ENCODE results near the gene SELENOO.

Gene SELENOO

DNA sequence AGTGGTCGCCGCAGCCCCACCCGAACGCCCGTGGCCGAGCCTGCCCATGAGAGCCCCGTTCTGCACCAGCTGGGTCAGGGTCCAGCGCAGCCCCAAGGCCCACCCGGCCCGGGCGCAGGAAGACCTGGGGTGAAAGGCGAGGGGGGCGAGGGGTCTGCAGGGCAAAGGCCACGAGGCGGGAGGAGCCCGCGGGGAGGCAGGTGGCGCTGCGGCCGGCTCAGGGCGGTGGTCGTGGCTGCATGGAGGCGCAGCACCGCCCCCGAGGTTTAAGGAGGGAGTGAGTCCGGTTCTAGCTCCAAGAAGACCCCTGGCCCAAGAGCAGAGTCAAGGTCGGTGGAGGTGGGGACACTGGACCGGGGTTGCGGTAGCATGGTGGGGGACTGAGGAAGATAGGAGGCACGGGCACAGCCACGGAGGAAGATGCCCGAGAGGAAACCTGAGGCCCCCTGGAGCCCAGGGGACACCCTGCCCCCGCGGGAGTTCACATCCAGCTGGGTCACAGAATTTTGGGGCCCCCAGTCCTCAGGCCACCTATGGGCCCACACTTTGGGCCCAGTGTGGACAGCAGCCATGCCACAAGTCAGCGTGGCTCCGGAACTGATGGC lies 50.8 kb downstream of the SELENOO start:
- in situ Hi-C loops (cut with HindIII; ENCODE audit: low sequenced_read_pairs): no loop called here

DNA sequence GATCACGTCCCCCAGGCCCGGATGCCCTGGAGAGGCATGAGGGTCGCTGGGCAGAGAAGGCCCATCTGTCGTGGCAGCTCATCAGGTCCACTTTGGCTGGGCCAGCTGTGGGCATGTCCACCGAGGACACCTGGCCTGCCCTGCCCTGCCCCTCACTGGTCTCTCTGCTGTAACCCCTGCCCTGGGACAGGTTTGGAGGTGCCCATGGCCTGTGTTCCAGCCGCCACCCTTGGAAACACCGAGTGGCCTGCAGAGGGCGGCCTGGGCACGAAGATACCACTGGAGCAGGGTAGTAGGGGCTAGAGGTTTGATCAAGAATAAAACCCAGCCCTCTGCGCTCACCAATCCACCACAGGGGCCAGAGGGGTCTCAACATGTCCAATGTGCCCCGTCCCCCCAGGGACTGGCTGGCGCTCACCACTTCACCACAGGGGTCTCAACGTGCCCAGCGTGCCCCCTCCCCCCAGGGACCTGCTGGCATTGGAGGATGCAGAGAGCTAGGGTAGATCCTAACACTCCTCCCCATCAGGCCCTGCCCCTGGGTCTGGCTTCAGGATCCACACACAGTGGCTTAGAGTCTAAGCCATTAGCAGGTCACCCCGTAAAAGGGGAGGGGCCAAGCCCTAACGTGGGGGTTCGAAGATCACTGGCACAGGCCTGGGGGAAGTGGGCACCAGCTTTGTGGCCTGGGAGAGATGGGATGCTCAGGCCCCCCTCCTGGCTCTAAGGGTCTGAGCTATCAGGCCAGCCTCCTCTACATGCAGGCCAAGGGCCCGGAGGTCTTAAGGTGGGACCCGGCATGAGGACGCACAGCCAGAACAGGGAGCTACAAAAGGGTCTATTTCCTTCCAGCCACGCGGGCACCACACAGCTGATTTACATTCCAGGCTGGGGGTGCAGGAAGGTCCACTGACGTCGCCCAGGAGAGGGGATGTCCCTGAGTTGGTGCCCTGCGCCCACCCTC lies 51.6 kb downstream of the SELENOO start:
- in situ Hi-C loops (cut with HindIII; ENCODE audit: low sequenced_read_pairs): no loop called here

DNA sequence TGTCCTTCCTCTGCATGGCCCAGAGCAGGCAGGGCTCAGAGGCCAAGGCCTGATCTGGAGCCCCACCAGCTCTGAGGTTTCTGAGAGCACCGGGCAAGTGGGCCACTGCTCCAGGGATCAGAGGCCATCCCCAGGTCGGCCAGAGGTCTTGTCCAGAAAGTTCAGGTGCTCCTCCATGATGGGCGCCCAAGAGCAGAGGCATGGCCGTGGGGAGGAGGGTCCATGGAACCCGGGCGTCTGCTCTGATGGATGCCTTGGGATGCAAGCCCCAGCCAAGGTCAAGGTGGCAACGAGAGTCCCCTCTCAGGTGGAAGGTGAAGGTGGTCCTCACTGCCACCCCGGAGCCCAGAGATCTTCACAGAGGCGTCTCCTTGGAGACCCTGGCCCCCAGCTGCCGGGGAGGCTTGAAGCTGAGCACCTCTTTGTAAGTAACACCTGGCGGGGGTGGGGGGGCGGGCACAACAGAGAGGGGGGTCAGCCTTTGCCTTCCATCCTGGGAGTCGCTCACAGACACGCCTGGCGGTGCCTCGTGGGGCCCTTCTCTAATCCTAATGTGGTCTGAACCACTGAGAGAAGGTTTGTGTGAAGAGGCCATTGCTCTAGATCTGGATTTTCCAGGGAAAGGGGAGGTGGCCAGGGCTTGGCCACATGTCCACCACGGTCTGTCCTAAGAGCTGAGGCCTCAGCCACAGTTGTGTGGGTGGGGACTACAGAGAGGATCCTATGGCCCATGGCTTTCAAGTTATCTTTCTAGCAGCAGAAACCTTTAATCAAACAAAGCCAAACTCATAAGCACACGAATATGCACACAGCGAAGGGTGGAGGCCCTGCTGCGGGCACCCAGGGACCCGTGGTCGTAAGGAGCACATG lies 52.5 kb downstream of the SELENOO start:
- in situ Hi-C loops (cut with HindIII; ENCODE audit: low sequenced_read_pairs): no loop called here

DNA sequence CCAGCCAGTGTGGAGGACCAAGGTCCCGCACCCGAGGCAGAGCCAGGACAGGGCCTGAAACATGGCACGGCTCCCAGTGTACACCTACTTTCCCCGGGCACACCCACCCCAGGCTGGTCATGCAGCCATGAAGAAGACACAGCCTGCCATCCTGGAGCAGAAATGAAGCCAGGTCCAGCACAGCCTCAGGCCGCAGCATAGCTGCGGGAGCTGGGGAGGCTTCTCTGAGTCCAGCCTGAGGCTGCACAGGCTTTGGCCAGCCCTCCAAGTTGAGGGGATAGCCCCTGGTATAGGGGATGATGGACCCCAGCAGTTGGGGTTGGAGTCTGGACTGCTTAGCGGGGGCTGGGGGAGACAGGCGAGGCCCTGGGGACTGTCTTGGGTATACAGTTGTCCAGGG lies 53.1 kb downstream of the SELENOO start:
- in situ Hi-C loops (cut with HindIII; ENCODE audit: low sequenced_read_pairs): no loop called here

DNA sequence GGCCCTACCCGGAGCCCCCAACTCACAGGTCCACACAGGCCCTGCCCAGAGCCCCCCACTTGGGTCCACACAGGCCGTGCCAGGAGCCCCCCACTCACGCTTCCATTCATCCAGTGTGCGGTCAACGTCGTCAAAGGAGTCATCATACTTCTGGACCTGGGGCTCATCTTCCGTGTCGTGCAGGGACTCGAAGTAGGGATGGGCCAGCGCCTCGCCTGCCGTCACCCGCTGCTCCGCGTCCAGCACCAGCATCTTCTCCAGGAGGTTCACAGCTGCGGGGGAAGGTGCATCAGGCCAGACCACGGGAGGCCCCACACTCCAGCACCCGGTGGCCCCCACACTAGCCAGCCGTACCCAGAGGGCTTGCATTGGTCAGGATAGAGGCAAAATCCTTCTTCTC lies 54.3 kb downstream of the SELENOO start:
- in situ Hi-C loops (cut with HindIII; ENCODE audit: low sequenced_read_pairs): no loop called here

DNA sequence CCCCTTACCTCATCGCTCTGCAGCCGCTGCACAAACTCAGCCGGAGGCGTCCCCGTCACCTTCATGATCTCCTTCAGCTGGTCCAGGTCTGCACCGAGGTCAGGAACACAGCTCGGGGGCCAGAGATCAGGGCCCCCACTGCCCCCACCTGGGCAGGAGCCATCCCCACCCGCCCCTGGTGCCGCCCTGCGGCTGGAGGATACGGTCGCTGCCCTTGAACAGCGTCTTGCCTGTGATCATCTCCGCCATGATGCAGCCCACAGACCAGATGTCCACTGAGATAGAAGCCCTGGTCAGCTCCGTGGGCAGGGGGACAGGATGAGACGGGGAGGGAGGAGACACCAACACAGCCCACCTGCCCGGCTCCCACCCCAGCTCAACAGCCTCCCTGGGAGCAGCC lies 54.8 kb downstream of the SELENOO start:
- in situ Hi-C loops (cut with HindIII; ENCODE audit: low sequenced_read_pairs): no loop called here

DNA sequence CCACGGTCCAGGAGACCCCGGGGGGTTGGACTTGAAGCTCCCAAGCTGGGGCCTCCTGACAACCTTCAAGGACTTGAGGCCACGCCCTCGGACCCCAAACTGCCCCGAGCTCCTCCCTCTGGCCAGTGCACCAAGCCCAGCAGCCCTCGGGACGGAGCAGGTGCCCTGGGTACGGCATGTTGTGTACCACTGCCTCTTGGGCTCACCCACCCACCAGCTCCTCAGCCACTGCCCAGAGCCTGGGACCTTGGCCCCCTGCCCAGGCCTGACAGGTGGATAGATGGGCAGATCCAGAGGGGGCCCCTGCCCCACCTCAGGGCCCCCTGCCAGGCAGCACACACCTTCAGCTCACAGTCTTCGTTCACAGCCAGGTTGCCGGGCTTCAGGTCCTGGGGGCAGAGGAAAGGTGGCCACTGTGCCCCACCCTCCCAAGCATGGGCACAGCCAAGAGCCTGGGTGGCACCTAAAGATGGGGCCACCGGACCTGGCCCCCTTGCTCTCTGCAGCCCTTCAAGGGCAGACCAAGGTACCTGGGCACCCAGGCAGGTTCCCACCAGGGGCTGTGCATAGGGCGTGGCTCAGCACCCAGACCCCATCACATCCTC lies 55.5 kb downstream of the SELENOO start:
- in situ Hi-C loops (cut with HindIII; ENCODE audit: low sequenced_read_pairs): no loop called here

DNA sequence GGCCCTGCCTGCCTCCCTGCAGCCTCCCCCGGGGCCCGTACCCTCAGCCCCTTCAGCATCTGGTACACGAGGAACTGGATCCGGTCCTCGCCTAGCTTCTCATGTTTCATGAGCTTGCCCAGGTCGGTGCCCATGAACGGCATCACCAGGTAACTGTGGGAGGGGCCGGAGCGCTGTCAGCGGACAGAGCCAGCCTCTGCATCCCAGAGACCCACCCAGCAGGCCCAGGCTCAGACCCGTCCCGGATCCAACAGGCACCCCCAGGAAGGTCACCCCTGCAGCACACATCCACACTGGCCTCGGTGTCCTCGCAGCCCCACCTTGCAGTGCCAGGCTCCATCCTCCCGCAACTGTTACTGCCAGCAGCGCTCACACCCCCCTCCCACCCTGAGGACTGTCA lies 56.2 kb downstream of the SELENOO start:
- in situ Hi-C loops (cut with HindIII; ENCODE audit: low sequenced_read_pairs): no loop called here

DNA sequence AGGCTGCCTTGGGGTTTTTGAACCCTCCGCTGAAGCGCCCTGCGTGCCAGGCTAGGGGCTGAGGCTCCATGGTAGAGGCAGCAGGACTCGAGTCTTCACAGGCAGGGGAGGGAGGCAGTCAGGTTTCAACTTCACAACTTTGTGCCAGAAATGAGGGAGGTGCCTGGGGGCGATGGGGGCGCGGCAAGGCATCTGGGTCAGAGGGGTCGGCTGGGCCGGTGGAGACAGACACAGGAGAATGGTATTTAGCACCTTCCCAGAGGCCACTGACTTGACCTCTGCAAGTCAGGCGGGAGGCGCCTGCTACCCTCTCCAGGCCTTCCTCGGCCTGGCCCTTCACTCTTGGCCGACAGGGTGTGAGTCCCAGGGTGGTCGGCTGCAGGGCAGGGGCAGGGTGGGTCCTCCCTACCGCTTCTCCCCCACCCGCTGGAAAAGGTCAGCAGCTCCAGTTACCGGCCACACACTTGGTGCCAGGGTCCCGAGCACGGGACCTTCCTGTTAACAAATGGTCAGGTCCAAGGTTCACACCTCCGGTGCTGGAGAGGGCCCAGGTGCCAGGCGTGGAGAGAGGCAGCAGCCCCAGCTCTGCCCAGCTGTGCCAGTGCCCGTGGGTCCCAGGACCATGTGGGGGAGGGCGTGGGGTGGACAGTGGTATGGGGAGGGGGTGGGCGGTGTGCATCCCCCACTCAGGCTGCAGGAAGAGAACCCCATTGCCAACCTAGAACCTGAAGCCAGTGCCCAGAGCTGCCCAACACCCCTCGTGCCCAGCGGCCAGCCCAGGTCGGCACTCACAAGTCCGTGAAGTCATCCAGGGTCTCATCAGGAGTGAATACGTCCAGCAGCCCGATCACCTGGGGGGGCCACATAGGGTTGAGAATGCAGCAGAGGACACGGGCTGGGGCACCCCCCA lies 56.9 kb downstream of the SELENOO start:
- in situ Hi-C loops (cut with HindIII; ENCODE audit: low sequenced_read_pairs): no loop called here

DNA sequence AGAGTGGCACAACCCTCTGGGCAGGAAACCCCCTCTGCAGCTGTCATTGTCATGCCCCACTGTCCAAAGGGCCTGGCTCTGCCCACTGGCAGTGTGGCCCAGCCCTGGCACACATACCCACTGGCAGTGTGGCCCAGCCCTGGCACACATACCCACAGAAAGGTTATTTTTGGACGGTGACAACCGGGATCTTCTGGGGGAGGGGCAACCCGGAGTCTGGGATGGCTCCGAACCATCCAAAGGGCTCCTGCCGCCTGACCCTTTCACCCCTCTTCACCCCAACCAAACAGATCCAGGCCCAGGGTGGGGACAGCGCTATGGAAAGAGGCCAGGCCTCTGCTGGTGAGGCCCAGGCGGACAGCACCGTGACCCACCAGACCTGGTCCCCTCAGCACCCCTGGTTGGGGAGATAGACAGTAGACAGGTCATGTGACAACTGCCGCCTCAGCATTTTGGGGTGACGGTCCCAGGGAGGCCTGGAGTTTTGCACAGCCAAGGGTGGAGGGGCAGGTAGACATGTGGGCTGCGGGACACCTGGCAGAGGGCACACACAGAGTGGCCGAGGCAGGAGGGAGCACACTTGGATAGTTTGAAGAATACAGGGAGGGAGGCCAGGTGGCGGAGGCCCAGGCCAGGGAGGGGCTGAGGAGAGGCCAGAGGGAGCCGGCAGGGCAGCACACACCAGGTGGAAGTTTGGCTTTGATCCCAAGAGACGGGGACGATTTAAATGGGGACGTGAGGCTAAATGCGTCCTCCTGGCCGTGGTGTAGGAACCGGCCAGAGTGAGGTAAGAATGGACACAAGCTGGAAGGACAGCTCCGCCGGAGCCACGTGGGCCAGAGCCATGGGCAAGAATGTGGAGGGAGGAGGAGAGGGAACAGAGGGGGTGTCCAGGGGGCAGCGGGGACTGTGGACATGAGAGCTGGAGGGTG lies 57.8 kb downstream of the SELENOO start:
- in situ Hi-C loops (cut with HindIII; ENCODE audit: low sequenced_read_pairs): no loop called here

DNA sequence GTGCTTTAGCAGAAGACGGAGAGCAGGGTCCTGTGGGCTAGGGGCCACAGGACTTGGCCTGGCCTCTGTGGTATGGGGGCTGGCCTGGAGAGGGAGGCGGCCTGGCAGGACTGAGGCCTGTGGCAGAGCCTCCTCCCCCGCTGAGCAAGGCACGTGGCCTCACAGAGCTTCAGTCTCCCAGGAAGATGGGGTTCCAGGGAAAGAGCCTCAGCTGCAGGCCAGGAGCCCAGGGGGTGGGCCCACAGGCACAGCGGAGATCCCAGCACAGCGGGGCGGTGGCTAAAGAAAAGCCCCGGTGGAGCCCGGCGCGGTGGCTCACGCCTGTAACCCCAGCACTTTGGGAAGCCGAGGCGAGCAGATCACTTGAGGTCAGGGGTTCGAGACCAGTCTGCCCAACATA lies 58.5 kb downstream of the SELENOO start:
- in situ Hi-C loops (cut with HindIII; ENCODE audit: low sequenced_read_pairs): no loop called here

DNA sequence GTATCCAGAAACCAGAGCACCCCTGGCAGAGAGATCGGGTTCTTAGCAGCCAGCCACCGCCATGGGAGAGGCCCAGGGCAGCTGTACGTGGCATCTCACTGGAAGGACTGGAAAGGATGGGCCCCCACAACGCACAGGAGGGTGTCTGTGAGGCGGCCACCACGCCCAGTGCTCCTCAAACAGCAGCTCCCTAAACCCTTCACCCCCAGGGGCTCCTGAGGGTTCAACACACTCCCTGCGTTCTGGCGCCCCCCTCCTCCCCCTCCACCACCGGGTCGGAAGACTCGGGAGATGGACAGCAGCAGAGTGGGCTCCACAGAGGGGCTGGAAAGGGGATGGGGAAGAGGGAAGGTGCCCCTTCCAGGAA lies 59.6 kb downstream of the SELENOO start:
- in situ Hi-C loops (cut with HindIII; ENCODE audit: low sequenced_read_pairs): no loop called here

DNA sequence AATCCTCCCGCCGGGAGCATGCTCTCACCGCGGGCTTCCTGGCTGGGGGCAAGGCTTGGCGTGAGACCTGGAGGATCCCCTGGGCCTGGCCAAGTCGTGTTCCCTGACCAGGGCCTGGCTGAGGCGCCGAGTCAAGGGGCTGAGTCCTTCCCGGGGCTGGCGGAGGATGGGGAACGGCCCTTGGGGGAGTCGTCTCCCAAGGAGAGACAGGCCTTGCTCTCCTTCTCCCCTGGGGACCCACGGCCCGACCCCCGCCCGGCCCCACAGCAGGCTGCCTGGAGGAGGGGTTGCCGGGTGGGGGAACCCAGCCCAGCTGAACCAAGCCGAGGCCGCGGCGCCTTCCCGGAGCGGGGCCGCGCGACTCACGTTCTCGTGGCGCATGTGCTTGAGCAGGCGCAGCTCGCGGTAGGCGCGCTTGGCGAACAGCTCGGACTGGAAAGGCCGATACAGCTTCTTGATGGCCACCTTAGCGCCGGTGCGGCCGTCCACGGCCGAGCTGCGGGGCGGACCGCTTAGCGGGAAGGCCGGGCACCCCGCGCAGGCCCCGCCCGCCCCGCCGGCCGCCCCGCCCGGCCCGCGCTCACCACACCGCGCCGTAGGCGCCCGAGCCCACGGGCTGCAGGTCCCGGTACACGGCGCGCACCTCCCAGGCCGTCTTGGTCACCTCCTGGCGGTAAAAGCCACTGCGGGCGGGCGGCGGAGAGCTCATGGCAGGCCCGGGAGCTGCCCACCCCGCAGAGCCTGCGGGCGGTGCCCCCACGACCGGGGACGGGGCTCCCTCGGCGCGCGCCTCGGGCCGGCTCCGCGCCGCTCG lies 60.2 kb downstream of the SELENOO start:
- in situ Hi-C loops (cut with HindIII; ENCODE audit: low sequenced_read_pairs): no loop called here

DNA sequence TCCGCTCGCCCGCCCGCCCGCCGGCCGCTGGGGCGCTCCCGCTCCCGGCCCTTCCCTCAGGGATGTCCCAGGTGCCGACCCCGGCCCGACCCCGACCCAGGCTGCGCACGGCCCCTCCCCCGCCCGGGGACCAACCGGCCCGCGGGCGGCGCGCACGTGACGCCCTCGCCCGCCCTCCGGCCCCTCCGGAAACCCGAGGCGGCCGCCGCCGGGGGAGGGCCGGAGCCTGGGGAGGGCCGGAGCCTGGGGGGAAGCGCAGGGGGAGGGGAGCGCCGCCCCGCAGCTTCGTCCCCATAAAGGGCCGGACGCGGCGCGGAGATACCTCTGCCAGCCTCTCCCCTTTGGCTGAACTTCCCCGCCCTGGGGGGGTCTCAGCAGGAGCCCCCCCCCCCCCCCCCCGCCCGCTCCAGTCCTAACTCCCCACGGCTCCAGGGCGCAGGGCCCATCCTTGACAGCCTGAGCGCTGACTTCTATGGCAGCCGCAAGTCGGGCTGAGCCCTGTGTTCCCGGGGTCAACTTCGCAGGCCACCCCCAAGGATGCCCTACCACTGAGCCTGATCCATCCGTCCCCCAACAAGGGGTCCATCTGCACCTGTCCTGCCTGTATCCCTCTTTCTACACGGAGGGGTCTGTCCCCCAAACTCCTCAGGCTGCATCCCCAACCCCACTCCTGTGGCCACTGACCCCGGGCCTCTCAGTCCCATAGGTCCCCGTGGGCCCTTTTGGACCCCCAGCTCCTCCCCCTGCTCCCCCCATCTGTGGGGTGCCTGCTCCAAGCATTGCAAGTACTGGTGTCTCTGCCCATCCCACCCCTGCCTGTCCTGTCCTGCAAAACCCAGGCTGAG lies 61.0 kb downstream of the SELENOO start, which contains the start of gene MAPK12:
Gene MAPK12, minus strand, starts transcription at position 69 of the 845 bp plus-strand sequence. CDS start 174 bp downstream, outside the sequence.
- in situ Hi-C loops (cut with HindIII; ENCODE audit: low sequenced_read_pairs): no loop called here

DNA sequence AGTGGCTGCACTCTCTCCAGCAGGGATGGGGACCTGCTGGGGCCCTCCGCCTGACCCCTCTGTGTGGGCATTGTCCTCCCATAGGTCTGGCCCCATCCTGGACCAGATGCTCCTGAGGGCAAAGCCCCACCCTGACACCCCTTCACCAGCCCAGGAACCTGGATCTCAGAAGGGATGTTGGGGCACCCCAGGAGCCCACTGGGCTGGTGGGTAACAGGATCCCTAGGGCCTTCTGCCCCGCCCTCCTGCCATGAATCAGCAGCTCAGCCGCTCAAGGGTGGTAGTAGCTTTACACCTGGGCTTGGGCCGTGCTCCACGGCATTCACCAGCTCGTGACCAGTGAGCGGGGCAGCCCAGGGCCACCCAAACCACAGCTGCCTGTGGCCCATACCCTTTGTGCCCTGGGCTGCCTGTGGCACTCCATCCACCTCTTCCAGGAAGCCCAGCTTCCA lies 61.7 kb downstream of the SELENOO start:
- in situ Hi-C loops (cut with HindIII; ENCODE audit: low sequenced_read_pairs): no loop called here

DNA sequence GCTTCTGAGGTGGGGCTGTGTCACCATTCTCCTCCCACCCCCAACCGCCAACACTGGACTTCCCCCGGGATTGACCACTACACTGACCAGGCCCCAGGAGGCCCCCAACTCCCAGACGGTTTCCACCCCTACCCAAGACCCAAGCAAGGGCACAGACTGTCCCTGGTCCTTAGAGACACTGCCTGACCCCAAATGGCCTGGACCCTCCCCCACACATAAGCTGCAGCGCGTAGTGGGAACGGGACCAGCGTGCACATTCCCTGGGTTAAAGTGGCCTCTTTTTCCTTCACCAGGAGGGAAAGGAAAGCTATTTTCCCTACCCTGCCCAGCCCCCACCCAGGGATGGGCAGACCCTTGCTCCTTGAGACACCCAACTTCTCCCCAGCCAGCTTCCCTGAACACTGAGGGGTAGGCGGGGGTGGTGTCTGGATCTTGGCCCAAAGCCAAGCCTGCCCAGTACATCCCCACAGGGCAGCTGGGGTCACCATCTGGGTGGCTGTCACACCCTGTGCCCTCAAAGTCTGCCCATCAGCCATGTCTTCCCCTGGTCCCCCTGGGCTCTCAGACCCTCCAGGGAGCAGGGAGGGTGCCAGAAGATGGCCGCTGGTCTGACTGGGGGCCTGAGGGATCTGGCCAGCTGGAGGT lies 62.3 kb downstream of the SELENOO start:
- in situ Hi-C loops (cut with HindIII; ENCODE audit: low sequenced_read_pairs): no loop called here

All from endothelial cell of hepatic sinusoid (primary cell).